ENCODE results near the gene IL23R.
"Not testable (repeated sequence)": the region's sequence is repeated elsewhere in the genome, so short reads cannot be mapped to it uniquely, and the experiment has no call there.

- TF ChIP-seq CTCF, POLR2A (IDR thresholded peaks at IDR 0.05): not testable (repeated sequence)
Measured at GRCh38 chr1:67207398-67207797, 41.1 kb downstream of the IL23R start.
